ENCODE results near the gene SNX10.

GRCh38 chr7:26363465-26363864 lies 71.8 kb downstream of the SNX10 start:
- TF ChIP-seq, protein P1, sequence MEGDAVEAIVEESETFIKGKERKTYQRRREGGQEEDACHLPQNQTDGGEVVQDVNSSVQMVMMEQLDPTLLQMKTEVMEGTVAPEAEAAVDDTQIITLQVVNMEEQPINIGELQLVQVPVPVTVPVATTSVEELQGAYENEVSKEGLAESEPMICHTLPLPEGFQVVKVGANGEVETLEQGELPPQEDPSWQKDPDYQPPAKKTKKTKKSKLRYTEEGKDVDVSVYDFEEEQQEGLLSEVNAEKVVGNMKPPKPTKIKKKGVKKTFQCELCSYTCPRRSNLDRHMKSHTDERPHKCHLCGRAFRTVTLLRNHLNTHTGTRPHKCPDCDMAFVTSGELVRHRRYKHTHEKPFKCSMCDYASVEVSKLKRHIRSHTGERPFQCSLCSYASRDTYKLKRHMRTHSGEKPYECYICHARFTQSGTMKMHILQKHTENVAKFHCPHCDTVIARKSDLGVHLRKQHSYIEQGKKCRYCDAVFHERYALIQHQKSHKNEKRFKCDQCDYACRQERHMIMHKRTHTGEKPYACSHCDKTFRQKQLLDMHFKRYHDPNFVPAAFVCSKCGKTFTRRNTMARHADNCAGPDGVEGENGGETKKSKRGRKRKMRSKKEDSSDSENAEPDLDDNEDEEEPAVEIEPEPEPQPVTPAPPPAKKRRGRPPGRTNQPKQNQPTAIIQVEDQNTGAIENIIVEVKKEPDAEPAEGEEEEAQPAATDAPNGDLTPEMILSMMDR (IDR thresholded peaks at IDR 0.05), result no peak
- no peak for TF ChIP-seq POLR2A (IDR thresholded peaks at IDR 0.05)
